GM10847 (cell line): Measurements from ENCODE around the gene AP3B1.

ENCODE experiments used
- POLR2A ChIP-seq: IDR thresholded peaks from 2 replicates; pipeline ENCODE4 v1.6.1; 2011; ENCODE audit not compliant: insufficient read length; ENCODE audit errors: extremely low read depth

AP3B1 gene

DNA sequence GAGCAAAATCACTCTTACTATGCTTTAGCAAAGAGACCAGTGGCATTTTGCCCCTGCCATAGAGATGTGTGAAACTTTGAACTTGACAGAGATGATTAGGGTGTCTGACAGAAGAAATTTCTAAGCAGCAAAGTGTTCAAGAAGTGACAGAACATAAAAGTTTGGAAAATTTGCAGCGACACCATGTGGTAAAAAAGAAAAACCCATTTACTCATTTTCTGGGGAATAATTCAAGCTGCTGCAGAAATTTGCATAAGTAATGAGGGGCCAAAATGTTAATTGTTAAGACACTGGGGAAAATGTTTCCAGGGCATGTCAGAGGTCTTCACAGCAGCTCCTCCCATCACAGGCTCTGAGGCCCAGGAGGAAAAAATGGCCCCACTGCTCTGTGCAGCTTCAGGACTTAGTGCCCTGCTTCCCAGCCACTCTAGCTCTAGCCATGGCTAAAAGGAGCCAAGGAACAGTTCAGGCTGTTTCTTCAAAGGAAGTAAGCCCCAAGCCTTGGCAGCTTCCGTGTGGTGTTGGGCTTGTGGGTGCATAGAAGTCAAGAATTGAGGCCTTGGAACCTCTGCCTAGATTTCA, 6.1 kb upstream of the AP3B1 start:
- no peak for TF ChIP-seq POLR2A

DNA sequence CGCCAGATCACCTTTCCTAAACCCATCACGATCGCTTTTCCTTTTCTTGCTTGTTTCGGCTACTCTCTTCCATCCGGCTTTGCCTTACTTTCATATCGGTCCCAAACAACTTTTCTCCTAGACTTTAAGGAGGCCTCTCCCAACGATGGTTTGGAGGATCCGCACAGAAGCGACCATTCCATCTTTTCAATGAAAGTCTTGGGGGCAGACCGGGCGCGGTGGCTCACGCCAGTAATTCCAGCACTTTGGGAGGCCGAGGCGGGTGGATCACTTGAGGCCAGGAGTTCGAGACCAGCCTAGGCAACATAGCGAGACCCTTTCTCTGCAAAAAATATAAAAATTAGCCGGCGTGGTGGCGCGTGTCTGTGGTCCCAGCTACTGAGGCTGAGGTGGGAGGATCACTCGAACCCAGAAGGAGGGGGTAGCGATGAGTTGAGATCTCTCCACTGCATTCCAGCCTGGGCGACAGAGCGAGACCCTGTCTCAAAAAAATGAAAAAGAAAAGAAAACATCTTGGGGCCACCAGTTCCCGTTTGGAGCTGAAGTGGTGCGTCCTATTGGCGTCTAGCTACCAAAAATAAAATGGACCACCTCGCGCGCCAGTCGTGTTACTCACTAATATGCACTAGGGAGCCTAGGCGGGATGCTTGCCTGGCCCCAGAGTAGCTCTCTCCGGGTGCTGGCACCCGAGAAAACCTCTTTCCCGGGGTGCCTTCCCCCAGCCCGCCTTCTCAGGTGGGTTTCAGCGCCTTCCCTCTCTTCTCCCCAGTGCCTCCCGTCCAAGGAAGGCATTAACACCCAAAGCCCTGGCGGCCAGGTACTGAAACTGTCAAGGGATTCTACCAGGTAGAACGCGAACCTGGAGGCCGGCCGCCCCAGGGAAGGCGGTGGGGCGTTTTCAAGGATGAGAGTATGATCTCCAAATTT, 800 bp upstream of the AP3B1 start:
- no peak for TF ChIP-seq POLR2A

DNA sequence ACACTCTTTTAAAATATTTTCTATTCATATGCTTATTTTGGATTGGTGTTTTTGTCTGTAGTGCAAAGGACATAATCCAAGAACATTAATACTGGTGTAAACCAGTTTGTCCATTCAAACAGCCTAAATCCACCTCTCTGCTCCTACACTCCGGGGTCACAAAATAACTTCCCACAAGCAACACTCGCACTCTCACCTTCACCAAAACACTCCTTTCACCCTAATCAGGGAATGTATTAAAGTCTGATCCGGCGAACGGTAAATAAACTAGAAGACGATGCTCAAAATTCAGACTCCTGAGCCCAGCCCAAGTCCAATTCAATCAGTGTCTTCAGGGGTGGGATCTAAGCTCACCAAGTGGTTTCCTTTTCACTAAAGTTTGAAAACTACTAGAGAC, 649 bp downstream of the AP3B1 start:
- no peak for TF ChIP-seq POLR2A

DNA sequence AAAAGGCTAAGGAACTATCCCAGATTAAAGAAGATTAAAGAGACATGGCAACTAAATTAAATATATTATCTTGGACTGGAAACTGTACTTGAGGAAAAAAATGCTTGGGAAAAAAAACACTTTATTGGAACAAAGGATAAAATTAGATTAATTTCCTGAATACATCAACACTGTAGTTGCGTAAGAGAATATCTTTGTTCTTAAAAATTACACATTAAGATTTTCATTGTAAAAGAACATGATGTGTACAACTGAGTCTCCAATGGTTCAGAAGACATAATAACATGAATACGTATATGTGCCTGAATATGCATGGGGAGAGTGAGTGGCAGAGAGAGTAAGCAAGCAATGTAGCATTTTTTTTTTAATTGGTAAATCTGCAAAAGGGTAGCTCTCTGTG, 2.8 kb downstream of the AP3B1 start:
- no peak for TF ChIP-seq POLR2A

DNA sequence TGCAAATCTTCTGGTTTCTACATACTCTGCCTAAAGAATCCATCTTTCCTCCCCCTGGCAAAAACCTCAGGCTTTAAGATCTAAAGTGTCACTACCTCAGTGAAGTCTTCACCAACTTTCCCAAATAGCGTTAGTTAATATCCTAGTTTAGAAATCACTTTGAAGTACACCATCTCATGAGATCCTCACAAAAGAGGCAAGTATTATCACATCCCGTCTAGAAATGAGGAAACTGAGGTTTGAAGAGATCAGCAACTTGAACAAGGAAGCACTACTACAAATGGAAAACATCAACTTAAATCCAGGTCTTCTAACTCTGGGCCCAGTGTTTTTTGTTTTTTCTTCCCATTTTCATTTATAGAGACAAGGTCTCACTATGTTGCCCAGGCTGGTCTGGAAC, 4.6 kb downstream of the AP3B1 start:
- TF ChIP-seq POLR2A: no peak

DNA sequence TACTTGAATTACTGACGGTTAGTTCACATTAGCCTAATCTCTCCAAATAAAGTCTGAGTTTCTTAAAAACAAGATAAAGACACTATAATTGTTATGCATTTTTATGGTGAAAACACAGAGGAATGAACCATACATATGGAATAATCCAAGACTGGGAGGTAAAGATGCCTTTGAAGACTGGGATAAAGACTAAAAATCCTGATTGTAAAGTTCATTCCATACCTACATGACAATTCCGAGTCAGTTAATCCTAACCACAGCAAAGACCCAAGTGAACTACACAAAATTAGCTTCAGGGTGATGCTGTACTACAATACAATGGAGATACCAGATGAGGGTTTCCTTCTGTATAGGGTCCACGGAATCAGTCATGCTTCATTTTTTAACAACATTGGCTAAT, 6.3 kb downstream of the AP3B1 start:
- TF ChIP-seq POLR2A: no peak

DNA sequence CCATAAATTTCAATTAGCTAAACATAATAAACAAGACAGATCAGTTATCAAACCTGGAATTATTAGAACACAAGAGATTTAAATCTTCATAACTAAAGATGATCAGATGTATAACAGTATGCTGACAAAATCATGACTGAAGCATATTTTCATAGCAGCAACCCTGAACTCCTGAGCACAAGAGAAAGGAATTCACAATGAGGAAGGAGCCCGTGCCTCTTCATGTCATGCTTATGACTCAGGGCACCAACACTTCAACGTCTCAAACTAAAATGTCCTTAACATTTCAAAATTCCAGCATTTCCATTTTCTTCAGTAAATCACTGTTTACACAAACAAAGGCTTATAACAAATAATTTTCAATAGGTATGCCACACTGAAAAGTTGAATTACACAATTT, 6.7 kb downstream of the AP3B1 start:
- no peak for TF ChIP-seq POLR2A

DNA sequence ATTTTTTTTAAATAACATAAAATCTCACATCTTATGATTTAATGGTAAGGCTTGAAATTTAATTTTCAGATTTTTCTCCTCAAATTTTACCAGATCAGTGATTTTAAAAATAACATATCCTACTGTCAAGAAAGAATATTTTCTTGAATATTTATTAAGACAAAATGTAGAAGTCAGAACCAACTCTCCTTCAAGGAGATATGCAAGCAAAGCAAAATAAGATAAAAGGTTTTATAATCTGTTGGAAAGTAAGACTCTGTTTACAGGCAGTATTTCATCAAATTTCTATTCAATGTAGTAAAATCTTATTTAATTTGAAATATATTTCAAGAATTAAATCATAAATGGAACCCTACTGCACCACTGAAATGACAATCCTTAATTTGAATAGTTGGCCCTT, 7.3 kb downstream of the AP3B1 start:
- no peak for TF ChIP-seq POLR2A

DNA sequence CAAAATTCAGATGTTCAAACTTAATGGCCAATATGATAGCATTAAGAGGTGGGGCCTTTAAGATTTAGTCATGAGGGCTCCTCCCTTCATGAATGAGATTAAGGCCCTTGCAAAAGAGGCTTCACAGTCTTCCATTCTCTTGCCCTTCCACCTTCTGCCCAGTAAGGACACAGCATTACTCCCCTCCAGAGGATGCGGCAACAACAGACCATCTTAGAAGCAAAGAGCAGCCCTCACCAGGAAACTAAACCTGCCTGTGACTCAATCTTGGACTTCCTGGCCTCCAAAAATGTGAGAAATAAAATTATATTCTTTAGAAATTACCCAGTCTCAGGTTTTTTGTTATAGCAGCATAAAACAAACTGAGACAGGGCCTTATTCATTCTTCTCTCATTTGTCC, 8.2 kb downstream of the AP3B1 start:
- no peak for TF ChIP-seq POLR2A

DNA sequence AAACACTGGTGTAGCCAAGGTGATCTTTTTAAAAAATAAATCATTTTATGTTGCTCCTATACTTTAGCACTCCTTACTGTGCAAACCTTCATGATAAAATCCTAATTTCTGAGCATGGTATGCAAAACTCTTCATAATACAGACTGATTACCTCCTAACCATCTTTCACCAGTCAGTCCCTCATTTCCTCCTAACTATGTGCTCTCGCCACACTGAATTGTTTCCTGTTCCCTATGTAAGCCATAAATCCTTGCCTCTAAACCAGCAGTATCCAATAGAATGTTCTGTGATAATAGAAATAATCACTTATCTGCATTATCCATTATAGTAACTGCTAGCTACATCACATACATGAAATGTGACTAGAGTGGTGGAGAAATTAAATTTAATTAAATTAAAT, 10.7 kb downstream of the AP3B1 start:
- no peak for TF ChIP-seq POLR2A

DNA sequence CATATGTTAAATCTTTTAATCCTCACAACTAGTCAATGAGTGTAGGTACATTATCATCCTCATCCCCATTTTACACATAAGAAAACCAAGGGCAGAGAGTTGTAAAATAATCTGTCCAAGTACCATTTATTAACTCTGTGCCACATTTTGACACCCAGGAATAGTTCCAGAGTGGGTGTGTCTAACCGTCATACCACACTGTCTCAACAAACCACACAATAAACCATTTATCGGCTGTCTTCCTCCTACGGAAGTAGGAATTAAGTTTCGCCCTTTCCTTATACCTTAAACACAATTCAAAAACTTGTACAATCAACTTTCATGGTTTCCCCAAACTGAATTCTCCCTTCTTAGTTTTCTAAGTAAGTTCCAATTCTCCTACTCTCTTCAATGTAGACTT, 11.4 kb downstream of the AP3B1 start:
- no peak for TF ChIP-seq POLR2A

DNA sequence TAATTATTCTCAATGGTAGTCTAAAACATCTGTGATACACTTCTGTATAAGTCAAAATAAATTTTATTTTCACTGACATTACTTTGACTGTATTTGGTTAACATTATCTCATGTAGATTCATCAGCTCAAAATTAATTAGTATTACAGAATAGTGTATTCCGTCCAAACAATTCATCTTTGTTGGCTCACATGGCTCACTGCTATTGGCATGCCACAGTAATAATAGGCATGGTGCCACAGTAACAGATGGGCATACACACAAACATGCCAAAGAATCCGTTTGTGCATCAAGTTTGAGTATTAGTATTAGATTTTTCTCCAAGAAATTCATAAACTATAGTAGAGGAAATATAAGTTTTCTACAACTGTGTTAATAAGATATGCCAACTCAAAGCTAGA, 14.2 kb downstream of the AP3B1 start:
- TF ChIP-seq POLR2A: no peak

DNA sequence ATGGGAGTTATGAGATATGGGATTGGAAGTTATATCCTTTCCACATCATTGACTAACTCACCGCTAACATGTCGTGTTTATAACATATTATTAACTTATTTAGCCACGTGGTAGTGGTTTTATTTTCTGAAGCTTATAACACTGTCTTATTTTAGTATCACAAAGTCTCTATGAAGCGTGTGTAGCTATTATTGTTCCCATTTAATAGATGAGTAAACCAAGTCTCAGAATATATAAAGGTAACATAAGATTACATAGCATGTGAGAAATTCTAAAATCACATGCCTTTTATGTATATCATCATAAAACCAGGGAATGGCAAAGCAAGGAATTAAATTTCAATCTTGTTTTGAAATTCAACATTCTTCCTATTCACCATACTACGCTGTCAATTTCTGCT, 15.3 kb downstream of the AP3B1 start:
- TF ChIP-seq POLR2A: no peak

DNA sequence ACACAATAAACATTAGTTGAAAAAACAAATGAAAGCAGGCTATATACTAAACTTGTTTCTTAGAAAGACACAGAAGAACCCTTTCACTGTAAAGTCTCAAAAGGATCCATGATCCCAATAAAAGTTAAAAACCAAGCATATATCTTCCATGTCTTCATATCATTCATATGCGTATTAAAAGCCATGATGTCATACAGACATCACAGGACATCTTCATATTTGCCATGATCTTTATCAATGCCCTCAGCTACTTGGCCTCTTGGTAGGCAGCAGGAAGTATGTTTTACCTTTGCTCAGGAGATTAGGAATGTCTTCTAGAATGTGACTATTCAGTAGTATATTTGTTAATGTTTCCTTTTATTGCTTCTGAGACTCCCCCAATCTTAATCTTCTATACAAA, 16.8 kb downstream of the AP3B1 start:
- no peak for TF ChIP-seq POLR2A

DNA sequence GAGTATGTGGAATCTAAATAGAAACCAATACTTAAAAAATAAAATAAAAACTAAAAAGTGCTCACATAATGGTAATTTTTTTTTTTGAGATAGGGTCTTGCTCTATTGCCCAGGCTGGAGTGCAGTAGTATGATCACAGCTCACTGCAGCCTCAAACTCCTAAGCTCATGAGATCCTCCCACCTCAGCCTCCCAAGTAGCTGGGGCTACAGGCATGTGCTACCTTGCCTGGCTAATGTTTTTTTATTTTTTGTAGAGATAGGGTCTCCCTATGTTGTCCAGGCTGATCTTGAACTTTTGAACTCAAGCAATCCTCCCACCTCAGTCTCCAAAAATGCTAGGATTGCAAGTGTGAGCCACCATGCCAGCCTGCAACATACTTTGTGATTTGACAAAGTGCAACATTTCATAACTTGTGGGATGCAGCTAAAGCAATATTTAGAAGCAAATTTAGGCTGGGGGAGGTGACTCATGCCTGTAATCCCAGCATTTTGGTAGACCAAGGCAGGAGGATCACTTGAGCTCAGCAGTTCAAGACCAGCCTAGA, 18.4 kb downstream of the AP3B1 start:
- TF ChIP-seq POLR2A: no peak

DNA sequence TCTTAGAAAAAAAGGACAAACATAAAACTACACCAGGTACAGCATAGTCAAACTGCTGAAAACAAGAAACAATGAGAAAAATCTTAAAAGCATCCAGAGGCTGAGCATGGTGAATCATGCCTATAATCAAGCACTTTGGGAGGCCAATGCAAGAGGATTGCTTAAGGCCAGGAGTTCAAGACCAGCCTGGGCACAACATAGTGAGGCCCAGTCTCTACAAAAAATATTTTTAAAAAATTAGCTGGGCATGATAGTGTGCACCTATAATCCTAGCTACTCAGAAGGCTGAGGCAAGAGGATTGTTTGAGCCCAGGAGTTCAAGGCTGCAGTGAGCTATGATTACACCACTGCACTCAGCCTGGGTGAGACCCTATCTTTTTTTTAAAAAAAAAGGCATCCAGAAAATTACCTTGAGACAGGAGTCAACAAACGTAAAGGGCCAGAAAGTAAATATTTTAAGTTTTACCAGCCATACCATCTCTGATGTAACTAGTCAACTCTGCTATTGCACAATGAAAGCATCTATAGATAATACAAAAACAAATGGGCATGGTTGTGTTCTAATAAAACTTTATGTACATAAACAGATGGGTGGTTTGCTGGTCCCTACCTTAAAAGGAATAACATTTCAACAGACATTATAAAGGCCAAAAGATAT, 19.8 kb downstream of the AP3B1 start:
- TF ChIP-seq POLR2A: no peak

DNA sequence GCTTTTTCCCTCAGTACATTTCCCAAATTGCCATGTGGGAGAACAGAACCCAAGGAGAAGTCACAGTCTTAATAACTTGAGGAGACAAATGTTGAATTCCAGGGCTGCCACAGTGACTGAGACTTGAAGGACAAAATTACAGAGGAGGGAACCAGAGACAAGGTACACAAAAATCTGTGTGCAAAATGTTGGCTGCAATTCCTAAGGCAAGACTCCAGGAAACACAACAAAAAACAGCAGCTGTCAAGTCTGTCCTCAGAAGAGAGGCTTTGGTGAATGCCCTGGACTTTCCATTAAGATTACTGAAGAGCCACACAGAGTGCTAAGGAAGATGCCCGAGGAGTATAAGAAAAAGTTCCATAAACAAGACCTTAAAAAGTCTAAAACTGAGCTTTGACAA, 21.1 kb downstream of the AP3B1 start:
- TF ChIP-seq POLR2A: no peak

DNA sequence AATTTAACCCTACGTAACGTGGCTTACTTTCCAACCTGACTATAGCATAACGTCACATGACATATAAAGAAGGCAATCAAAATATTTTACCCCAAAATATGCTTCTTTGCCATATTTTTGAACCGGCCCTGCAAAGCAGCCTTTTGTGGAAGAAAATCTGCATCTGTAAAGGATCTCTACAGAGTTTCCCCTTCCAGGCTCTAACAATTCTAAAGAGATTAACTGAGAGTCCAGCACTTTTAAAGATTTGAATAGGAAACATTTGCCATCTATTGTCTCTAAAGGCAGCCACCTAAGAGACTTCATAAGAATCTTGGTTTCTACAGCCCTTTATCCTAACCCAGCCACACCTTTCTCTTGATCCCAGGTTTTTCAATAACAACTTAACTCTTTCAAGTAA, 22.7 kb downstream of the AP3B1 start:
- TF ChIP-seq POLR2A: no peak
